ELF-1 (cell line): ENCODE data around the gene CD244.
A peak's percentile ranks its signal among the peaks of the same experiment; 100 is the strongest.
"Not testable (repeated sequence)": the region's sequence is repeated elsewhere in the genome, so short reads cannot be mapped to it uniquely, and the experiment has no call there.

ENCODE experiments used
- DNase-seq: peaks from one replicate; pipeline ENCODE4 v3.0.0-alpha.2; 2016; ENCODE audit warnings: low read depth, low spot score

The CD244 gene

DNA sequence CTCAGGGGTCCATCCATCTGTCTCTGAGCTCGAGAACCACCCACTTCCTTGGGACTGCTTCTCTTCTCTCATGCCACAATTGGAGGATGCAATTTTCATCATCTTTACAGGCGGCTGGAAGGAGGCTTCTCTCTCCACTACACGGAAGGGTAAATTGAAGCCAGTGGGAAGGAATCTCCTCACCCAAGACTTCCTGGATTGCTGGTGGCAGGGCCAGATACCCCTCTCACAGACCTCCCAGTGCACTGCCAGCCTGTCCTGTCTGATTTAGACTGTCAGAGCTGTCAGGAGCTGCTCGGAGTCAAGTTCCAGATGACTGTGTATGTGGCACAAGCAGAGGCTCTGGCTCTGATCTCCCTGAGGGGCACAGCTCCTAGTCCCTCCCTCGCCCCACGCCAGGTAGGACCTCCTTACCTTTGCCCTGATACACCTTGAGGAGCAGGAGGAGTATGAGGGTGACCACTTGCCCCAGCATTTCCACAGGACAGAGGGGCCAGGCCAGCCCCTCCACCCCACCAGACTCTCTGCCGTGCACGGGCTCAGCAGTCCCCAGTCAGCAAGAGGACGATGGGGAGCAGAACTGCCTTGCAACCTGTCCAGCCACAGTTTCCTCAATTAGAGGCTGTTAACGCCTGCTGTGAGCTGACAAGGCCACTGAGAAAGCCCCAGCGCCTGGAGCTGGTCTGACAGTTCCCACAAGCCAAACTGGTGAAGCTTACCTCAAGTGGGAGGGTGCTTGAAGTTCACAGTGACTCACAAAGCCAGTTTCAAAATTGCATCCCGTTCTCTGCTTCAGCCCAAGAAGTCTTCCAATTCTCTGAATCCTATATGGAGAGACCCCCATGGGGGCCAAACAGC is at the start of gene CD244:
TSS of gene CD244 (minus strand) at position 685 of the 858 bp plus-strand sequence. CDS start at position 475, 210 bp downstream.
- DNase-seq, result peak; percentile 68

DNA sequence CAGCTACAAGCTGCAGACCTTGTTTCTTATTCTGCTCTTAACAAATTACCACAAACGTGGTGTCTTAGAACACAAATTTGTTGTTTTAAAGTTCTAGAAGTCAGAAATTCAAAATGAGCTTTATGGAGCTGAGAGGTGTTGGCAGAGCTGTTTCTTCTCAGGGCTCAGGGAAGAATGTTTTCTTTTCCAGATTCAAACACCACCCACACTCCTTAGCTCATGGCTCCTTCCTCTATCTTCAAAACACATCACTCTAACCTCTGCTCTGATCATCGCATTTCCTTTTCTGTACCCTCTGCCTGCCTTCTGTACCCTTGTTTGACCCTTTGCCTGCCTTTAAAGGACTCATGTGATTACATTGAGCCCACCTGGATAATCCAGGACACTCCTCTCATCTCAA is 49.2 kb upstream of the CD244 start:
- DNase-seq, result no peak

GRCh38 chr1:160911441-160911840 is 48.8 kb upstream of the CD244 start:
- peak; percentile 60 for DNase-seq

- DNase-seq, result no peak
Observed at GRCh38 chr1:160910170-160910750, 47.6 kb upstream of the CD244 start.

GRCh38 chr1:160907976-160908375 is 45.3 kb upstream of the CD244 start:
- no peak for DNase-seq

GRCh38 chr1:160905617-160905989 is 42.9 kb upstream of the CD244 start:
- DNase-seq, result no peak

DNA sequence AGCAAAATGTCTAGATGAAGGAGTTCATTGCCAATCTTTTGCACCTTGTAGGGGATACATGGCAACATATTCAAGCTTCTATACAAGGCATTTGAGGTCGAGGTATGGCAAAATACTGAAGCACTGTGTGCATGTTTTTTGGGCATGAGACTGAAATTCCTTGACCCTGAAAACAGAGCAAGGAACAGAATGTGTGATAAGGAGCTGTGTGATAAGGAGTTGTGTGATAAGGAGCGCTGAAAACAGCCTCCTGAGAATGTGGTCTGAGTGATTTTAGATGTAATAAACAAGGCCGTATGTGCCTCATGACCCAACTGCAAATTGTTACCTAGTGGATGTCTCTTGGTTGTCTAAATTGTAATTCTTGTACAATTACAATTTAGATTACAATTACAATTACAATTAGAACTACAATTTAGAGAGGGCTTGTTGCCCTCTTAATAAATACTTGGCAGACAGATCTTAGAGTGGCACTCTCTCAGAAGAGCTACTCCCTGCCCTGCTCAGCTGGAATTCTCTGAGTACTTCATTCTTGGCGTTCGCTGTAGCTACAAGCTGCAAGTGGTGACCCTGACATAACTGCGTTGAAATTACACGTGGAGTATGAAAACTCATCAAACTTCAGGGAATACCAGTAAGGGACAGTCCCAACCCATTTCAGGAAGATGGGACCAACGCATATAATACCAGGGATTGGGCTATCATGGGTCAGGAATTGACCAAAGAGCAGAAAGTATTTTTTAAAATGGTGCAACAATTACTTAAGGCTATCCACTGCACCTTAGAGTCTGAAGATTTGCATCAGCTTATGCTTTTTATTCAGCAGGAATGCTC is 42.3 kb upstream of the CD244 start:
- peak; percentile 20 for DNase-seq

GRCh38 chr1:160902251-160902650 is 39.6 kb upstream of the CD244 start:
- DNase-seq, result not testable (repeated sequence)

DNA sequence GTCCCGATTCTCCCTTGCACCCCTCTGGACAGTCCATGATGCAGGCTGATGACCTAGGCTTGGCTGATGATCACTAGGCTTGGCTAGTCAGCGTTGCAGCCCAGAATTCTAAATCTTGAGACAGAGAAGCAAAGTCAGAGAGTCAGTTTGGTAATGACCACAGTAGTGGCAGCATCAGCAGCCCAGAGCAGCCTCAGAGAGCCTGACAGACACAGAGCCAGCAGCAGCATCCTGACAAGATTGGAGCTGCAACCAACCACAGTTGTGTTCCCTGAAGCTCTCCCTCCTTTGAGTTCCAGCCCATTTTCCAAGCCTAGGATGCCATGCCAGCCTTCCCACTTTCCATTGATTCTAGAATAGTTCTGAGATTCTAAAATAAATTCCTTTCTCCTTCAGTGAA is 39.1 kb upstream of the CD244 start:
- DNase-seq, result no peak

DNA sequence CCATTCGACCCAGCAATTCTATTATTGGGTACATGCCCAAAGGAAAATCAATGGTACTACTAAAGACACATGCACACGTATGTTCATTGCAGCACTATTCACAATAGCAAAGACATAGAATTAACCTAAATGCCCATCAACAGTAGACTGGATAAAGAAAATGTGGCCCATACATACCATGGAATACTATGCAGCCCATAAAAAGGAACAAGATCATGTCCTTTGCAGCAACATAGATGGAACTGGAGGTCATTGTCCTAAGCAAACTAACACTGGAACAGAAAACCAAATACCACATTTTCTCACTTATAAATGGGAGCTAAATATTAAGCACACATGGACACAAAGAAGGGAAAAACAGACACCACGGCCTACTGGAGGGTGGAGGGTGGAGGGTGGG is 38.0 kb upstream of the CD244 start:
- not testable (repeated sequence) for DNase-seq

DNA sequence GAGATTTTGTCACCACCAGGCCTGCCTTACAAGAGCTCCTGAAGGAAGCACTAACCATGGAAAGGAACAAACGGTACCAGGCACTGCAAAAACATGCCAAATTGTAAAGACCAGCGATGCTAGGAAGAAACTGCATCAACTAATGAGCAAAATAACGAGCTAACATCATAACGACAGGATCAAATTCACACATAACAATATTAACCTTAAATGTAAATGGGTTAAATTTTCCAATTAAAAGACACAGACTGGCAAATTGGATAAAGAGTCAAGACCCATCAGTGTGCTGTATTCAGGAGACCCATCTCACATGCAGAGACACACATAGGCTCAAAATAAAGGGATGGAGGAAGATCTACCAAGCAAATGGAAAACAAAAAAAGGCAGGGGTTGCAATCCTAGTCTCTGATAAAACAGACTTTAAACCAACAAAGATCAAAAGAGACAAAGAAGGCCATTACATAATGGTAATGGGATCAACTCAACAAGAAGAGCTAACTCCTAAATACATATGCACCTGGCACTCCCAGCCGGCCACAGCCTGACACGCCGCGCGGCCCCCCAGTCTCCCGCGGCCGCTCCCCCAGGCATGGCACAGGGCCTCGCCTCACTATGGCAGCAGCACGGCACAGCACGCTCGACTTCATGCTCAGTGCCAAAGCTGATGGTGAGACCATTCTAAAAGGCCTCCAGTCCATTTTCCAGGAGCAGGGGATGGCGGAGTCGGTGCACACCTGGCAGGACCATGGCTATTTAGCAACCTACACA is 31.9 kb upstream of the CD244 start:
- DNase-seq, result not testable (repeated sequence)

DNA sequence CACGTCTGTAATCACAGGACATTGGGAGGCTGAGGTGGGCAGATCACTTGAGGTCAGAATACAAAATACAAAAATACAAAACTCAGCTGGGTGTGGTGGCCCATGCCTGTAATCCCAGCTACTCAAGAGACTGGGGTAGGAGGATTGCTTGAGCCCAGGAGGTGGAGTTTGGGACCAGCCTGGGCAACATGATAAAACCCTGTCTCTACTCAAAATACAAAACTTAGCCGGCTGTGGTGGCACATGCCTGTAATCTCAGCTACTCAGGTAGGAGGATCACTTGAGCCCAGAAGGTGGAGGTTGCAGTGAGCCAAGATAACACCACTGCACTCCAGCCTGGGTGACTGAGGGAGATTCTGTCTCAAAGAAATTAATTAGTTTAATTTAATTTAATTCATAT is 28.8 kb upstream of the CD244 start:
- DNase-seq, result no peak

DNA sequence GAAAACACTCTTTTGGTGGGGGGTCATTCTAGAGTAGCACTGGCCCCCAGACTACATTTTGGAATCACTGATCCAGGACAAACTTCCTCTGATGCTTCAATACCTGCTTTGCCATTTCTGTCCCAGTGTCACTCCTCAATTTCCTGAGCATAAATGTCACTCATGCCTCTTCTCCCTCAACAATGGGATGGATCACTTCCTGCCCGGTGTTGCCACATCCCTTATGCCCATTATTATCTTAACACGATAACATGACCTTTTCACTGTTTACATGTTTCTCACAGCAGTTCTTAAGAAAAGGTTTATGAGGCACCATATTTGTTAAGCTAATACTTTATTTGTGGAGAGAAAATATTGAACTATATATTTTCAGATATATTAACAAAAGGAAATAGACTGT is 26.2 kb upstream of the CD244 start:
- DNase-seq, result no peak

GRCh38 chr1:160887071-160887470 is 24.4 kb upstream of the CD244 start:
- DNase-seq, result no peak

- DNase-seq, result no peak
Observed at GRCh38 chr1:160885042-160885441, 22.4 kb upstream of the CD244 start, which contains the start of gene ITLN1. Gene ITLN1, minus strand, starts transcription at chr1:160885180. Its CDS starts 303 bp downstream, at chr1:160884877.

- DNase-seq, result peak; percentile 42
Observed at GRCh38 chr1:160884579-160884978, 21.9 kb upstream of the CD244 start.

GRCh38 chr1:160883581-160884513 is 21.2 kb upstream of the CD244 start:
- no peak for DNase-seq

DNA sequence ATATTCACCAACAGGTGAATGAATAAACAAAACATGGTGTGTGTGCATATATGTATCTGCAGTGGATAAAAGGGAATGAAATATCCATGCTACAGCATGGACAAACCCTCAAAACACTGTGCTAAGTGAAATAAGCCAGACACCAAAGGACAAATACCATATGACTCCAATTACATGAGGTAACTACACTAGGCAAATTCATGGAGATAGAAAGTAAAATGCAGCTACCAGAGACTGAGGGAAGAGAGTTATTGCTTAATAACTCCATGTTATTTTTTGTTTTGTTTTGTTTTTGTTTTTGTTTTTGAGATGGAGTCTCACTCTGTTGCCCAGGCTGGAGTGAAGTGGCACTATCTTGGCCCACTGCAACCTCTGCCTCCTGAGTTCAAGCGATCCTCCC is 19.9 kb upstream of the CD244 start:
- no peak for DNase-seq

DNA sequence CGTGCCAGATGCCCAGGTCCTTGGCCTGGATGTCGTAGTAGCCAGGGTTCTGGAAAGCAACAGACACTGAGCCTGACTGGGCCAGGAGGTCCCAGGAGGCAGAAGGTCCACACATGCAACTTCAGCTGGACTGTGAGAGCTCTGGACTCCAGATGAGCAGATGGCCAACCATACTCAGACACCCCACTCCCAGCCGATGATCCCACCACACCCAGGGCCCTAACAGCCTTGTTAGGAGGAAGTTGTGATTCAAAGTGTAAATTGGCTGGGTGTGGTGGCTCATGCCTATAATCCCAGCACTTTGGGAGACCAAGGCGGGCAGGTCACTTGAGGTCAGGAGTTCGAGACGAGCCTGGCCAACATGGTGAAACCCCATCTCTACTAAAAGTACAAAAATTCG is 18.6 kb upstream of the CD244 start:
- DNase-seq, result not testable (repeated sequence)

DNA sequence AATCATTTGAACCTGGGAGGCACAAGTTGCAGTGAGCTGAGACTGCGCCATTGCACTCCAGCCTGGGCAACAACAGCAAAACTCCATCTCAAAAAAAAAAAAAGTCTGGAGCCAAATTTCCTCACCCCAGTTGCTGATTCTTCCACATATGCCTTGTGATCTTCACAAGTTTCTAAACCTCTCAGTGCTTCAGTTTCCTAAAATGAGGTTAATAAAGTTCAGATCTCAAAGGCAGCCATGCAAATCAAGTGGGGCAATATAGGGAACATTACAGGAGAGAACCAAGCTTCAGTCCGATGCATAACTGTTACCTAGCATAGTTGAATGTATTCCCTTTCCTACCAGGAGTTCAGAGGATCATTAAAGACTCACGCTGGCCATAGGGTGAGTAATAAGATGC is 17.5 kb upstream of the CD244 start:
- DNase-seq, result no peak
